Stimulated activated effector memory CD8-positive, alpha-beta T cell treated with anti-CD3 and anti-CD28 coated beads, Interleukin-12 subunit alpha, Interleukin-12 subunit beta, amount 100 ng/mL, for 72 hours (primary cell): ENCODE measurements around the gene DKKL1.

Source experiments
- ATAC-seq: fragments of 150-1000 bp; cut with Tn5 transposase; 2 replicates; pipeline ENCODE4 v1.10.0; 2021
- DNase-seq, 2 donors: peaks; one replicate each; pipeline ENCODE4 v3.0.0; 2021 to 2022; ENCODE audit warnings: low spot score in 2 of 2
- H3K27ac Mint-ChIP-seq: one replicate; pipeline ENCODE4 v1.8.0; 2022; ENCODE audit warnings: mild to moderate bottlenecking, mixed read lengths
- H3K36me3 Mint-ChIP-seq: one replicate; pipeline ENCODE4 v1.8.0; 2022; ENCODE audit warnings: mild to moderate bottlenecking, mixed read lengths
- H3K4me1 Mint-ChIP-seq: one replicate; pipeline ENCODE4 v1.8.0; 2022; ENCODE audit warnings: mixed read lengths
- H3K4me3 Mint-ChIP-seq: one replicate; pipeline ENCODE4 v1.8.0; 2022; ENCODE audit warnings: mild to moderate bottlenecking, mixed read lengths
- H3K9me3 Mint-ChIP-seq: one replicate; pipeline ENCODE4 v1.8.0; 2022; ENCODE audit warnings: mixed read lengths

The DKKL1 gene

DNA sequence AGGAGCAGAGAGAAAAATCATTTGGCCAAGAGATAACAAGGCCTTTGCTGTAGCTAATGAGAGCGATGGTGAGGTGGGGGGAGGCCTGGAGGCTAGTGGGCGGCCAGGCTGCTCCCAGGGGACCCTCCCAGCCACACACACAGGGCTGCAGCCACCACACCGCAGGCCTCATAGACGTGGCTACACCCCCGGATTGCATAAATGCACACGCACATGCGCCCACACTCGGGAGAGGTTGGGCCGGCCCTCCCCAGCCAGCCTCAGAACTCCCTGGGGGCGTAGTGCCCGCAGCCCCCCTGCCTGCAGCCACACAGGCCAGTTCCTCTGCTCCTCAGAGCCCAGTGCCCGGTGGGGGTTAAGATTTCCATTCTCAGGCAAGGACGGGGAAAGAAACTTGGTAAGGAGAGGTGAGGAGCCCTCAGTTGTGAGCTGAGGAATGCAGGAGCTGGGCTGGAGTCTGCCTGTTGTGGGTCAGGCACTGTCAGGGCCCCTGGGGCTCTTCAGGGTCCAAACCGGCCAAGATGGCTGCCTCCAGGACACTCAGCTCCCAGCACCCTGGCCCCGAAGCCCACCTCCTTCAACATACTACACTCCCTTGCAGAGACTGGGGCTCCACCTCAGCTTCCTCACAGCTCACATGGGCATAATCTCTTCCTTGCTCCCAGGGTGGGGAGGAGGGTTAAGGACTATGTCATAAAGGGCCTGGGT is 51.6 kb downstream of the DKKL1 start:
- no peak for DNase-seq
- no peak overlapping the region for H3K27ac Mint-ChIP-seq
- ATAC-seq = no peak
- no peaks in the 10 kb centered on the region for H3K9me3 Mint-ChIP-seq
- peaks cover 12% of the 10 kb centered on the region for H3K4me1 Mint-ChIP-seq
- no peak overlapping the region for H3K4me3 Mint-ChIP-seq
- no peaks in the 10 kb centered on the region for H3K36me3 Mint-ChIP-seq

GRCh38 chr19:49415810-49416200 is 52.1 kb downstream of the DKKL1 start:
- peaks cover 12% of the 10 kb centered on the region for H3K4me1 Mint-ChIP-seq
- ATAC-seq (no peak), DNase-seq (no peak)
- H3K36me3 Mint-ChIP-seq = no peaks in the 10 kb centered on the region
- H3K27ac Mint-ChIP-seq = no peak overlapping the region
- no peak overlapping the region for H3K4me3 Mint-ChIP-seq
- no peaks in the 10 kb centered on the region for H3K9me3 Mint-ChIP-seq

GRCh38 chr19:49417088-49417487 is 53.4 kb downstream of the DKKL1 start:
- DNase-seq = no peak
- Mint-ChIP-seq H3K9me3 (no peaks in the 10 kb centered on the region), H3K36me3 (no peaks in the 10 kb centered on the region), H3K4me1 (peaks cover 15% of the 10 kb centered on the region), H3K4me3 (no peak overlapping the region), H3K27ac (no peak overlapping the region)
- no peak for ATAC-seq

GRCh38 chr19:49418511-49418910 is 54.8 kb downstream of the DKKL1 start:
- Mint-ChIP-seq H3K9me3 (no peaks in the 10 kb centered on the region), H3K36me3 (no peaks in the 10 kb centered on the region), H3K4me1 (peaks cover 23% of the 10 kb centered on the region), H3K4me3 (no peak overlapping the region), H3K27ac (no peak overlapping the region)
- DNase-seq = no peak
- ATAC-seq = no peak

DNA sequence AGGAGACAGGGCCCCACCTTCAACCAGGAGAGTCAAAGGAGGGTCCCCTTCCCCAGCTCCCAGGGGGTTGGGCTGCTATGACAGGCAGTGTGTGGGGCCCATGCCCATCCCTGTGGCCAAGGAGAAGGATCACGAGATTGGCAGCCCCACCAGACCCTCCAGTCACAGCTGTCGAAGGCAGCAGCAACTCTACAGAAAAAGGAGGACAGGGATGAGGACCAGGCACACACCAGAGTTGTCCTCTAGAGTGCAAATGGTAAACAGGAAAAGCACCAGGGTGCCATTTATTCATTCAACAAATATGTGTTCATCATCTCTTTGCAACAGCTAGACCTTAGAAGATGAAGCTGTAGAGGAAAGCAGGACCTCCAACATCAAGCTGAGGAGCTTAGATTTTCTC is 55.5 kb downstream of the DKKL1 start:
- H3K4me3 Mint-ChIP-seq = no peak overlapping the region
- H3K9me3 Mint-ChIP-seq = no peaks in the 10 kb centered on the region
- H3K36me3 Mint-ChIP-seq = no peaks in the 10 kb centered on the region
- peaks cover 30% of the 10 kb centered on the region for H3K4me1 Mint-ChIP-seq
- H3K27ac Mint-ChIP-seq = no peak overlapping the region
- DNase-seq = no peak
- ATAC-seq = no peak

DNA sequence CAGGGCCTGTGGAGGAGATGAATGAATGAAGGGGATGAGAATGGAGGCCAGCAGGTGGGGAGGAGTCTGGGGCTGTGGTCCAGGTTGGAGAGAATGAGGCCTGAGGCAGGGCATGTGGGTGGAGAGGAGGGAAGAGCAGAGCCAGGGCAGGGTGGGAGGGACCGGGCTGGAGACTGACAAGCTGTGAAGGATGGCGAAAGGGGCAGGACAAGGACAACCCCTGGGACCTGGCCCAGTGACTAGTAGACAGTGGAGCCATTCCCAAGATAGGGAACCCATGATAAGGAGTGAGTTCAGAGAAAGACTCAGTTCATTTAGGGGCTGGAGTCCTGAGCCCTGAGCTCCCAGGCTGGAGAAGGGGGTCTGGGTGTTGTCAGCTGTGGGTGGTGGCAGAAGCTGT is 56.5 kb downstream of the DKKL1 start:
- Mint-ChIP-seq H3K4me1 (peaks cover 30% of the 10 kb centered on the region), H3K36me3 (peaks cover 4% of the 10 kb centered on the region), H3K27ac (no peak overlapping the region), H3K9me3 (no peaks in the 10 kb centered on the region), H3K4me3 (no peak overlapping the region)
- ATAC-seq = no peak
- no peak for DNase-seq

- H3K4me3 Mint-ChIP-seq = peak overlapping the region; percentile 77
- peaks cover 40% of the 10 kb centered on the region for H3K4me1 Mint-ChIP-seq
- no peak for DNase-seq
- H3K9me3 Mint-ChIP-seq = no peaks in the 10 kb centered on the region
- no peak for ATAC-seq
- no peak overlapping the region for H3K27ac Mint-ChIP-seq
- H3K36me3 Mint-ChIP-seq = peaks cover 4% of the 10 kb centered on the region
These were observed 57.6 kb downstream of the DKKL1 start for GRCh38 chr19:49421039-49421877.

DNA sequence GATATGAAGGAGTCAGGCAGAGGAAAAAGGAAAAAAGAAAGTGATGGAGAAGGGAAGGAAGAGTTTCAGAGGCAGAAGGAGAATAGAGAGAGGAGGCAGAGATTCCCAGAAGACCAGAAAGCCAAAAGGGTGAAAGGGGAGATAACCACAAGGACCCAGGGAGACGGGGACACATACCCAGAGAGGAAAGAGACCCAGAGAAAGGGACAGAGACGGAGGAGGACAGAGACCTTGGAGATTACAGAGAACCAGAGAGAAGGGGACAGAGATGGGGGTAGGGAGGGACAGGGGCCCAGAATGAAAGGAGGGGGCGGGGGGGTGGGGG is 58.2 kb downstream of the DKKL1 start:
- H3K4me3 Mint-ChIP-seq = peak overlapping the region; percentile 77
- ATAC-seq (no peak), DNase-seq (no peak)
- no peaks in the 10 kb centered on the region for H3K9me3 Mint-ChIP-seq
- no peak overlapping the region for H3K27ac Mint-ChIP-seq
- peaks cover 46% of the 10 kb centered on the region for H3K4me1 Mint-ChIP-seq
- H3K36me3 Mint-ChIP-seq = peaks cover 4% of the 10 kb centered on the region

- ATAC-seq (peak; percentile 77), DNase-seq (peak; percentile 59 to 77)
- peaks cover 52% of the 10 kb centered on the region for H3K4me1 Mint-ChIP-seq
- H3K4me3 Mint-ChIP-seq = peak overlapping the region; percentile 77
- peaks cover 4% of the 10 kb centered on the region for H3K36me3 Mint-ChIP-seq
- no peaks in the 10 kb centered on the region for H3K9me3 Mint-ChIP-seq
- no peak overlapping the region for H3K27ac Mint-ChIP-seq
These were observed 58.9 kb downstream of the DKKL1 start for GRCh38 chr19:49422407-49423070.

DNA sequence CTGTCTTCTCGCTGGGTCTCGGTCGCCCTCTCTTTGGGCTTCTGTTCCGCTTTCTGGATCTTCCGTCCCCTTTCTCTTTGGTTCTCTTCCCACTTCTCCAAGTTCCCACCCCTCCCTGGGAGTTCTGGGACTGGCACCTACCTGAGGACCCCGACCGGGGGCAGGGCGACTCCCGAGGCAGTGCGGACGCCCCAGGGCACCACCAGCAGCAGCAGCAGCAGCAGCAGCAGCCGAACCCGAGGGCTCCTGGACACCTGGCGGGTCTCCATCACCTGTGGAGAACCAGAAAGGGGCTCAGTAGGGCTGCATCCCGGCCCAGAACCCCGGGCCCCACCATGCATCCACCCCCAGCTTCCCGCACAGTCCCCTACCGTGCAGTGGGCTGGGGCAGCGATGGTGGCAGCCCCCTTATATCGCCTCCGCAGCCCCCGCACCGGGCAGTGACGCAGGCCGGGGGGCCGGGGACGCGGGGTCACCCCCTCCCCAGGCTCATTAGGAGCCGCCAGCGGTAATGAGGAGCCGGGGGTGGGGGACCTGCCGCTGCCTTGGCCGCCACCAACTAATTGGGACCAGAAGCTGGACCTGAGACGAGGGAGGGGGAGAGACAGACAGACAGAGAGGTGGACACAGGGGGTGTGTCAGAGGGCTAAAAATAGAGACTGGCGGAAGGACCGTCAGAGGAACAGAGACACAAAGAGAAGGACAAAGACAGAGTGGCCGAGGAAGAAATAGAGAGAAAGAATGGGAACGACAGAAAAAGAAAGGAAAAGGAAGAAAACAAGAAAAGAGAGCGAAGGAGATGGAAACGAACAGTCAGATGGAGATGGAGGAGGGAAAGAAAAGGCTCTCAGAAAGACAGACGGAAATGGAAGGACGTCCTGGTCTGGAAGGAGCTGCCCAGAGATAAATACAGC is 59.7 kb downstream of the DKKL1 start, which contains the start of gene PTH2:
TSS of gene PTH2 (minus strand) at position 371 of the 914 bp plus-strand sequence. CDS start at position 269, 102 bp downstream.
- no peak for ATAC-seq
- Mint-ChIP-seq H3K4me3 (peak within 1 kb of the TSS; percentile 77), H3K4me1 (peaks cover 60% of the 10 kb centered on the region)

DNA sequence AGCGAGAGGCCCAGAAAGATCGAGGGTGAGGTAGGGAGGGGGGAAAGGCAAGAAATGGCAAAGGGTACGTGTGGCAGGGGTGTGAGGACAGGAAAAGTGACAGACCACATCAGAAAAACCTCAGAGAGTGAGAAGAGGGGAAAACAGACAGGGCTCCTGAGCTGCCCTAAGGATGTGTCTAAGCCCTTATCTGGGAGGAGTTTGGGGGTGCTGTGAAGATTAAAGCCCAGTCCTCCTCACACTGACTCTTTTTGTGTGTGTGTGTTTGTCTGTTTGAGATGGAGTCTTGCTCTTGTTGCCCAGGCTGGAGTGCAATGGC is 60.3 kb downstream of the DKKL1 start:
- DNase-seq = no peak
- Mint-ChIP-seq H3K36me3 (peaks cover 4% of the 10 kb centered on the region), H3K4me1 (peaks cover 66% of the 10 kb centered on the region), H3K4me3 (peak overlapping the region; percentile 77), H3K27ac (no peak overlapping the region), H3K9me3 (no peaks in the 10 kb centered on the region)
- ATAC-seq = peak; percentile 8

More for the DNA sequence above, 59.7 kb downstream of the DKKL1 start, which contains the start of gene PTH2:
- DNase-seq = no peak
- no peak within 1 kb of the TSS for H3K27ac Mint-ChIP-seq
- H3K9me3 Mint-ChIP-seq = no peaks in the 10 kb centered on the region
- peaks cover 4% of the 10 kb centered on the region for H3K36me3 Mint-ChIP-seq
